Thymus (tissue), 11 donors: ENCODE results near the gene MICOS13. TPM values are rescaled to one million over a fixed set of nuclear protein-coding genes. Genes with fewer than 3 reads are reported as not detected.

Experiments
- DNase-seq, 9 donors: peaks; one replicate each; pipeline ENCODE4 v3.0.0-alpha.2; 2013; ENCODE audit warnings: low spot score in 9 of 9, low read depth in 6 of 9, missing footprints in 1 of 9
- H3K27ac ChIP-seq, 2 donors: one replicate each; pipeline ENCODE4 v1.5.1; 2013; ENCODE audit warnings: control low read depth in 1 of 2, low read depth in 1 of 2, low read length in 1 of 2, mild to moderate bottlenecking in 1 of 2, moderate library complexity in 1 of 2
- H3K27me3 ChIP-seq, 2 donors: one replicate each; pipeline ENCODE4 v1.5.1; 2013; ENCODE audit warnings: low read length in 1 of 2; ENCODE audit not compliant: control insufficient read depth in 2 of 2, insufficient read depth in 1 of 2
- H3K36me3 ChIP-seq, 2 donors: one replicate each; pipeline ENCODE4 v1.5.1; 2013; ENCODE audit warnings: low read length in 1 of 2, mild to moderate bottlenecking in 1 of 2, moderate library complexity in 1 of 2; ENCODE audit not compliant: control insufficient read depth in 2 of 2, insufficient read depth in 2 of 2
- H3K4me1 ChIP-seq, 2 donors: one replicate each; pipeline ENCODE4 v1.5.1; 2013; ENCODE audit warnings: low read length in 2 of 2; ENCODE audit not compliant: control insufficient read depth in 2 of 2, insufficient read depth in 2 of 2
- H3K4me3 ChIP-seq, 2 donors: one replicate each; pipeline ENCODE4 v1.5.1; 2013; ENCODE audit warnings: low read length in 2 of 2, control low read depth in 1 of 2, mild to moderate bottlenecking in 1 of 2
- H3K9me3 ChIP-seq, 2 donors: one replicate each; pipeline ENCODE4 v1.5.1; 2013; ENCODE audit warnings: low read length in 1 of 2, mild to moderate bottlenecking in 1 of 2; ENCODE audit not compliant: control insufficient read depth in 2 of 2, insufficient read depth in 1 of 2
- WGBS: extraction: QIAGEN DNeasy Blood & Tissue Kit; methylation state at CpG from one replicate; pipeline ENCODE4 v1.1.7; 2013; 5-methylcytosine and 5-hydroxymethylcytosine counted together
- polyA plus RNA-seq: library from polyadenylated mRNA; stranded (reverse); fragments of 200-250 nt; gene quantifications from one replicate; pipeline ENCODE4 v1.2.3, GENCODE V29; 2013
- total RNA-seq: library from RNA; stranded (reverse); fragments of 120-200 nt; gene quantifications from one replicate; pipeline ENCODE4 v1.2.4, GENCODE V29; 2013
- donor health status: healthy.

The MICOS13 gene
- total and polyA plus RNA-seq, 2 donors, result 67.6 to 70.5 TPM

DNA sequence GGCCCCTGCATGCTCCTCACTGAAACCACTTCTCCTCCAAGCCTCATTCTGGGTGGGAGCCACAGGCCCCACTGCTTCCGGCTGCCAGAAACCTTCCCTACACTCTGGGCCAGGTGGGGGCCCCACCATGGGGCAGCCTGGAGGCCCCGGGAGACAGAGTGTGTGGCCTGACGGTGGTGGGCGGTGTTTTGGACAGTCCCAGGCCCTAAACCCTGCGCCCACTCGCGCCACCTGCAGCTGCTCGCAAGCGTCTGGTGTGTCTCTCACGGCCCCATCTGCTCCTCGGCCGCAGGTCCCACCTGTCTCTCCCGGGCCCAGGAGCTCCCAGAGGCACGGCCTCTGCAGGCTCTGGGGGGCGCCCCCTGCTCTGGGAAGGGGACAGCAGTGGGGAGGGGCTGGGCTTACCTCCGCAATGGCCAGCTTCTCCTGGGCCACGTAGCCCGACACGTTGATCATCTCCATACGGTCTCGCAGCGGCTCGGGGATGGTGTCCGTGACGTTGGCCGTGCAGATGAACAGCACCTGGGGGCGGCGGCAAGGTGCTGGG is 15.4 kb upstream of the MICOS13 start:
- WGBS, result 95% methylated on average over 28 of the region's 28 CpGs
- Histone ChIP-seq H3K4me3 (no peak overlapping the region), H3K27me3 (no peaks in the 10 kb centered on the region), H3K4me1 (peaks cover 6 to 15% of the 10 kb centered on the region in 2 donors), H3K36me3 (peaks cover 82 to 87% of the 10 kb centered on the region in 2 donors), H3K9me3 (peaks cover 0 to 1% of the 10 kb centered on the region in 2 donors), H3K27ac (no peak overlapping the region)
- DNase-seq, result no peak

DNA sequence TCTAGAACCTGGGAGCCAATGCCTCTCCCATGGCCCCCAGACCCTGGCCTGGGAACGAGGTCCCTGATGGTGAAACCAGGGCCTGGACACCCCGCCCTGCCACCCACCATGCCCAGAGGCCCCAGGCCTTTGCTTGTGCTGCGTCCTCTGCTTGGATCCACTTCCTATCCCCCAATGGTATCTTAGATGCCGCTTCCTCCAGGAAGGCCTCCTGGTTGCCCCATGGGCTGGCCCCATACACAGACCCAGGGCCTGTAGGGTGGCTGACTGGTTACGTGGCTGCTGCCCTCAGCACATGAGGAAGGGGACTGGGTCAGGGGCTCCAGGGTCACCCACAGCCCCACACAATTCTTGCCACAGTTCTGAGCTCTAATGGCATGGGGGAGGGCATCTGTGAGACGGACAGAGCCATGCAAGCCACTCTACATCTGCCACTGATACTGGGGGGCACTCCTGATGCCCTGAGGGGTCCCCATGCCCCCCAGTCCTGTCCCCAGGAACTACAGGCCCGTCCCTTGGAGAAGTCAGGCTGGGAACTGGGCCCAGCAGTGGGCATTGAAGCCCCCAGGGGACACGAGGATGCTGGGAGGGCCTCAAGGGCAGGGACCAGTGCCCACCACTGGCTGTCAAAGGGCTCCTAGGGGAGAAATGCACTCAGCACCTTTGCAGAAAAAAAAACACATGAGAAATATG is 14.8 kb upstream of the MICOS13 start:
- peaks cover 7 to 17% of the 10 kb centered on the region in 2 donors for H3K4me1 ChIP-seq
- 95% methylated on average over 8 of the region's 8 CpGs for WGBS
- no peak overlapping the region for H3K4me3 ChIP-seq
- no peaks in the 10 kb centered on the region for H3K27me3 ChIP-seq
- H3K36me3 ChIP-seq, result peaks cover 78 to 82% of the 10 kb centered on the region in 2 donors
- DNase-seq, result no peak
- peaks cover 0 to 1% of the 10 kb centered on the region in 2 donors for H3K9me3 ChIP-seq
- H3K27ac ChIP-seq, result no peak overlapping the region

- H3K4me1 ChIP-seq, result peaks cover 7 to 21% of the 10 kb centered on the region in 2 donors
- no peak overlapping the region for H3K27ac ChIP-seq
- no peak for DNase-seq
- no peak overlapping the region for H3K4me3 ChIP-seq
- no peaks in the 10 kb centered on the region for H3K27me3 ChIP-seq
- peaks cover 0 to 1% of the 10 kb centered on the region in 2 donors for H3K9me3 ChIP-seq
- H3K36me3 ChIP-seq, result peaks cover 77 to 79% of the 10 kb centered on the region in 2 donors
- WGBS, result 95% methylated on average over 45 of the region's 45 CpGs
These were observed 14.0 kb upstream of the MICOS13 start for GRCh38 chr19:5694167-5694955.

- WGBS, result 97% methylated on average over 39 of the region's 39 CpGs
- Histone ChIP-seq H3K27ac (peak overlapping the region in 1 of 2 donors; percentile 4), H3K4me1 (peaks cover 7 to 21% of the 10 kb centered on the region in 2 donors), H3K9me3 (peaks cover 0 to 1% of the 10 kb centered on the region in 2 donors), H3K4me3 (no peak overlapping the region), H3K36me3 (peaks cover 68 to 70% of the 10 kb centered on the region in 2 donors), H3K27me3 (no peaks in the 10 kb centered on the region)
- no peak for DNase-seq
These were observed 13.2 kb upstream of the MICOS13 start for GRCh38 chr19:5693195-5694166.

- DNase-seq, result no peak
- peaks cover 7 to 21% of the 10 kb centered on the region in 2 donors for H3K4me1 ChIP-seq
- WGBS, result 97% methylated on average over 7 of the region's 7 CpGs
- H3K9me3 ChIP-seq, result peaks cover 1 to 4% of the 10 kb centered on the region in 2 donors
- no peak overlapping the region for H3K27ac ChIP-seq
- H3K27me3 ChIP-seq, result no peaks in the 10 kb centered on the region
- peaks cover 62 to 64% of the 10 kb centered on the region in 2 donors for H3K36me3 ChIP-seq
- H3K4me3 ChIP-seq, result no peak overlapping the region
These were observed 12.4 kb upstream of the MICOS13 start for GRCh38 chr19:5692723-5693194.

- peaks cover 58 to 60% of the 10 kb centered on the region in 2 donors for H3K36me3 ChIP-seq
- no peaks in the 10 kb centered on the region for H3K27me3 ChIP-seq
- peak overlapping the region in 1 of 2 donors; percentile 87 for H3K4me3 ChIP-seq
- H3K27ac ChIP-seq, result no peak overlapping the region
- peaks cover 12 to 26% of the 10 kb centered on the region in 2 donors for H3K4me1 ChIP-seq
- no peak for DNase-seq
- 92% methylated on average over 42 of the region's 42 CpGs for WGBS
- peaks cover 0 to 5% of the 10 kb centered on the region in 2 donors for H3K9me3 ChIP-seq
These were observed 11.8 kb upstream of the MICOS13 start for GRCh38 chr19:5691822-5692722.

DNA sequence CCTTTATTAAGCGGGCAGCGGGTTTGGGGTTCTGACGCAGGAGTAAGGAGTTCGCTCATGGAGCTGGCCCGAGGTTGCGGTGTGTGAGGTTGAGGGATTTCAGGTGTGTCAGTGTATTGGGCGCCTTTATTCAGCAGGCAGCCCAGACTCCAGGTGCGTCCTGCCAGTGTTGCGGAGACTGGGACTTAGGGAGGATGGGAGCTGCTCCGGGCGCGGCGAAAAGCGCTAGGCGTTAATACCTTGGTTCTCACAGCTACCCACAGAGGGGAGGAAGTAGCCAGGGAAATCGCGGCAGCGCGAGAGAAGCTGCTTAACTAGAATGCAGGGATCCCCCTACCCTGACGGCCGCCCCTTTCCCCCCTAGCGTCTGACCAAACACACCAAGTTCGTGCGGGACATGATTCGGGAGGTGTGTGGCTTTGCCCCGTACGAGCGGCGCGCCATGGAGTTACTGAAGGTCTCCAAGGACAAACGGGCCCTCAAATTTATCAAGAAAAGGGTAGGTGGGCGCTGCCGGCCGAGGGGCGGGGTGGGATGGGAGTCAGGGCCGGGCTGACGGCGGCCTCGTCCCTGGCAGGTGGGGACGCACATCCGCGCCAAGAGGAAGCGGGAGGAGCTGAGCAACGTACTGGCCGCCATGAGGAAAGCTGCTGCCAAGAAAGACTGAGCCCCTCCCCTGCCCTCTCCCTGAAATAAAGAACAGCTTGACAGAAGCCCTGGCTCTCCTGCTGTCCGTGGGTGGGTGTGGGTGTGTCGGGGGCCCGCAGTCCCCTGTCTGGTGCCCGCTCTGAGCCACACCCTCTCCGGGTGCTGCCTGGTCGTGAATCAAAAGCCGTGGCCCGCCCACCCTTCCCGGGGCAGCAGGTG is 10.9 kb upstream of the MICOS13 start:
- Histone ChIP-seq H3K27me3 (no peaks in the 10 kb centered on the region), H3K4me3 (peak overlapping the region; percentile 67 to 87), H3K36me3 (peaks cover 50 to 51% of the 10 kb centered on the region in 2 donors), H3K4me1 (peaks cover 15 to 33% of the 10 kb centered on the region in 2 donors), H3K27ac (peak overlapping the region; percentile 83 to 91), H3K9me3 (peaks cover 0 to 5% of the 10 kb centered on the region in 2 donors)
- peak in 1 of 9 donors; percentile 46 for DNase-seq
- WGBS, result 10% methylated on average over 54 of the region's 54 CpGs
